Naive thymus-derived CD4-positive, alpha-beta T cell (primary cell): ENCODE measurements around the gene C1orf174. TPM values are rescaled to one million over a fixed set of nuclear protein-coding genes. Genes with fewer than 3 reads are reported as not detected.

Experiments used
- ATAC-seq: fragments of 150-1000 bp; cut with Tn5 transposase; 2 replicates; pipeline ENCODE4 v1.10.0; 2021; ENCODE audit warnings: mild to moderate bottlenecking, moderate library complexity
- CTCF ChIA-PET: fragments of 350-600 bp; sonication (Branson Sonifier 250); formaldehyde crosslinking; loops from one replicate; lab custom pipeline; 2021; ENCODE audit warnings: antibody characterized with exemption; lab: Charles Lee
- POLR2A ChIA-PET: fragments of 350-600 bp; sonication (Branson Sonifier 250); formaldehyde crosslinking; loops from one replicate; lab custom pipeline; 2021; ENCODE audit warnings: antibody characterized with exemption, inconsistent platforms; lab: Charles Lee
- DNase-seq, 9 donors: peaks; one replicate each; pipeline versions ENCODE4 v3.0.0 to v3.0.0-alpha.2; 2020 to 2022; ENCODE audit warnings: mixed read lengths in 1 of 9
- H3K27ac ChIP-seq: one replicate; pipeline ENCODE4 v1.7.0; 2013; ENCODE audit warnings: mild to moderate bottlenecking, low read depth, low read length, moderate library complexity
- H3K27me3 ChIP-seq, 2 donors: one replicate each; pipeline ENCODE4 v1.7.0; 2013; ENCODE audit warnings: low read length in 2 of 2, mild to moderate bottlenecking in 2 of 2, moderate library complexity in 2 of 2; ENCODE audit not compliant: control insufficient read depth in 2 of 2, insufficient read depth in 2 of 2
- H3K36me3 ChIP-seq, 3 experiments: 1 replicate in 2 of 3; 2 replicates in 1 of 3; pipeline ENCODE4 v1.7.0; 2013; ENCODE audit warnings: low read length in 3 of 3, mild to moderate bottlenecking in 3 of 3, moderate library complexity in 1 of 3; ENCODE audit not compliant: insufficient read depth in 3 of 3, control insufficient read depth in 2 of 3
- H3K4me1 ChIP-seq, 2 donors: one replicate each; pipeline ENCODE4 v1.7.0; 2013; ENCODE audit warnings: low read length in 2 of 2, mild to moderate bottlenecking in 2 of 2, moderate library complexity in 1 of 2; ENCODE audit not compliant: control insufficient read depth in 2 of 2, insufficient read depth in 2 of 2
- H3K4me3 ChIP-seq: 2 replicates; pipeline ENCODE4 v1.7.0; 2013; ENCODE audit warnings: mild to moderate bottlenecking, low read length
- H3K9me3 ChIP-seq, 3 experiments: 1 replicate in 2 of 3; 2 replicates in 1 of 3; pipeline ENCODE4 v1.7.0; 2013; ENCODE audit warnings: low read length in 3 of 3; ENCODE audit not compliant: control insufficient read depth in 2 of 3
- H3K27ac Mint-ChIP-seq, 9 donors: one replicate each; pipeline ENCODE4 v1.8.0; 2020 to 2022; ENCODE audit warnings: mixed read lengths in 9 of 9, mild to moderate bottlenecking in 8 of 9, moderate library complexity in 5 of 9, inconsistent platforms in 2 of 9
- H3K27me3 Mint-ChIP-seq, 5 donors: one replicate each; pipeline ENCODE4 v1.8.0; 2021 to 2022; ENCODE audit warnings: mixed read lengths in 5 of 5, mild to moderate bottlenecking in 1 of 5
- H3K36me3 Mint-ChIP-seq, 5 donors: one replicate each; pipeline ENCODE4 v1.8.0; 2020 to 2022; ENCODE audit warnings: mixed read lengths in 5 of 5, mild to moderate bottlenecking in 3 of 5, inconsistent platforms in 1 of 5
- H3K4me1 Mint-ChIP-seq, 7 donors: one replicate each; pipeline ENCODE4 v1.8.0; 2020 to 2022; ENCODE audit warnings: mixed read lengths in 7 of 7, mild to moderate bottlenecking in 3 of 7, inconsistent platforms in 1 of 7
- H3K4me3 Mint-ChIP-seq, 10 donors: one replicate each; pipeline ENCODE4 v1.8.0; 2020 to 2022; ENCODE audit warnings: mild to moderate bottlenecking in 10 of 10, mixed read lengths in 10 of 10, moderate library complexity in 6 of 10, inconsistent platforms in 2 of 10
- H3K9me3 Mint-ChIP-seq, 11 donors: one replicate each; pipeline ENCODE4 v1.8.0; 2020 to 2022; ENCODE audit warnings: mixed read lengths in 11 of 11, mild to moderate bottlenecking in 4 of 11, inconsistent platforms in 1 of 11, moderate library complexity in 1 of 11
- intact Hi-C, 2 donors: fragments of 100-400 bp; cut with micrococcal nuclease; formaldehyde crosslinking; loops; one replicate each; pipeline ENCODE4 v1.15.1; 2023
- polyA plus RNA-seq, 2 donors: library from polyadenylated mRNA; unstranded; fragments of 300-500 nt; fragmentation: Illumina TruSeq; gene quantifications; one replicate each; pipeline ENCODE4 v1.2.3, GENCODE V29; 2021
- total RNA-seq, 6 experiments: library from RNA in 5 of 6; stranded (reverse) in 5 of 6; gene quantifications; 1 replicate in 5 of 6; 2 replicates in 1 of 6; pipeline ENCODE4 v1.2.3 and lab custom pipeline; 2021 to 2026

Gene C1orf174
- total and polyA plus RNA-seq, 7 experiments from 2014 or later = 17.0 to 34.7 (median 27.1) TPM

DNA sequence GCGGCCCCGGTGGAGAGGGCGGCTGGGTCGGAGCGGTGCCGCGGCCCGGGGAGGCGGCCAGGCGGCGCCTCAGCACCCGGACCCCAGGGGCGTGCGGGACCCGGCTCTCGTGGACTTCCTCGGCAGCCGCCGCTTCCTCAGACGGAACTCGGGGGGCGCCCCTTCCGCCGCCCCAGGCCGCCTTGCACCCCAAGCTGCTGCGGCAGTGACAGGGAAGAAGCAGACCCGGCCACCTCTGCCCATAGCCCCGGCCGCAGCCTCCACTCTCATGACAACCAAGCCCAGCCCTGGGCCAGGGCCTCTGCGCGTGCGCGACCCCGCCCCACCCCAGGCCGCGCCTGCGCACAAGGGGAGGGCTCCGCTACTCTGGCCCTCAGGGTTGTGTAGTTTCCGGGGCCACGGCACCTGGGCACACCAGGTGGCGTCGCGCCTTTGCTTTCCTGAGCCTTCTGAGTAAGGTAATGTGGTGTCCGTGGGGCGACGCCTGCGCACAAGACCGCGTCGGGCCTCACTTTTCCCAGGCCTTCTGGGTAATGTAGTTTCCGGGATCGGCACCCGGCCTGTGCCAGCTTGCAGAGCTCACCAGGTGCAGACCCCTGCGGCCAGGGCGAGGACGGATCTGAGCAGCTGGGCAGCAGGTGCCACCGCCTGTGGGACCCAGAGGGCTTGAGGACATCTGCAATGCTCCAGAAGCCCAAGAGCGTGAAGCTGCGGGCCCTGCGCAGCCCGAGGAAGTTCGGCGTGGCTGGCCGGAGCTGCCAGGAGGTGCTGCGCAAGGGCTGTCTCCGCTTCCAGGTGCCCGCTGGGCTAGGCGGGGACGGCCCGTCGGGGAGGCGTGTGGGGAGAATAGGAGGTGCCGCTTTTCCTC is 42.9 kb downstream of the C1orf174 start, which contains the start of the genes CEP104 and DFFB:
Gene CEP104 (minus strand): TSS at position 289 of the 868 bp plus-strand sequence. CDS start 4,804 bp downstream, outside the sequence.
Gene DFFB (plus strand): TSS at position 554 of the 868 bp plus-strand sequence. CDS start 128 bp downstream, at position 682.
- POLR2A ChIA-PET = interaction anchor here (0.6 to 3.2 kb wide), 6 partner anchors 15 to 62 kb away, joined by 3 to 30 read pairs (median 4); partner anchors contain the start of gene C1orf174
- H3K4me3 Mint-ChIP-seq = peak within 1 kb of the TSS; percentile 93 to 99 (median 98)
- peak within 1 kb of the TSS; percentile 98 for H3K4me3 ChIP-seq

DNA sequence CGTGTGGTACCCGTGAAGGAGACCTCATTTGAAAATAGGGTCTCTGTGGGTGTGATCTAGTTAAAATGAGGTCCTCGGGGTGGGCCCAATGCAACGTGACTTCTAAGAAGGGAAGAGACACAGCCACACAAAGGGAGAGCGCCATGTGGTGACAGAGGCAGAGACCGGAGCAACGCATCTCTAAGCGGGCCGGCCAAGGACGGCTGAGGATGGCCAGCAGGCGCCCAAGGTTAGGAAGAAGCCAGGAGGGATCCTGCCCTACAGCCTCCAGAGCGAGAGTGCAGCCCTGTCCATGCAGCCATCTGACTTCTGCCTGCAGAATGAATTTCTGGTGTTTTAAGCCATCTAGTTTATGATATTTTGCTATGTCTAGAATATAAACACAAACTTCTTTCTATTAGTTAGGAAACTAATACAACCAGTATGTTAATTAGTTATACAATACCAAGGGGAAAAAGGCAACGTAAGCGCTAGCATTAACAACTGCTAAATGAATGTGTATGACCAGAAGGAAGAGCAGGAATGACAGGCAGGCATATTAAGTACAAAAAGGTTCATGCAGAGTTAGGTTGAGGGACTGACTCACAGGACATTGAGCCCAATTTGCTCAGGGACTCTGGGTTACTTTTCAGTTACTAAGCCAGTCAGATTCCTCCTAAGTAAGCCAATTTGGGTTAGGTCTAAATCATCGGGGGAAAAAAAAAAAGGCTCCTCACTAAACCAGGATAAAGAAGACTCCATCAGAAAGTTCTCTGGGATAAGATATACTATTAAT is 47.2 kb downstream of the C1orf174 start:
- Mint-ChIP-seq H3K9me3 (no peaks in the 10 kb centered on the region), H3K4me3 (peak overlapping the region in 1 of 10 donors; percentile 65), H3K27ac (no peak overlapping the region), H3K27me3 (no peaks in the 10 kb centered on the region), H3K4me1 (peaks cover 15 to 33% (median 28%) of the 10 kb centered on the region in 7 donors), H3K36me3 (peaks cover 0 to 22% (median 6%) of the 10 kb centered on the region in 5 donors)
- Histone ChIP-seq H3K27ac (no peak overlapping the region), H3K27me3 (no peaks in the 10 kb centered on the region), H3K4me3 (no peak overlapping the region), H3K36me3 (peaks cover 0 to 26% (median 3%) of the 10 kb centered on the region in 3 experiments), H3K9me3 (no peaks in the 10 kb centered on the region), H3K4me1 (peaks cover 12% of the 10 kb centered on the region in 2 donors)
- ChIA-PET CTCF (no interaction called here), POLR2A (no interaction called here)
- intact Hi-C loops = no loop called here
- no peak for ATAC-seq
- DNase-seq = no peak

More for the DNA sequence above, 42.9 kb downstream of the C1orf174 start, which contains the start of the genes CEP104 and DFFB:
- Mint-ChIP-seq H3K9me3 (no peaks in the 10 kb centered on the region), H3K27me3 (no peaks in the 10 kb centered on the region), H3K4me1 (peaks cover 15 to 58% (median 42%) of the 10 kb centered on the region in 7 donors), H3K27ac (peak within 1 kb of the TSS; percentile 88 to 97 (median 94)), H3K36me3 (peaks cover 0 to under 1% (median 0%) of the 10 kb centered on the region in 5 donors)
- ATAC-seq (peak; percentile 98), DNase-seq (peak; percentile 98 to 99 (median 98))
- CTCF ChIA-PET = interaction anchor here (1.0 to 2.0 kb wide), 2 partner anchors 42 to 46 kb away, joined by 4 to 6 read pairs; no protein-coding TSS in a partner anchor
- H3K27me3 ChIP-seq = no peaks in the 10 kb centered on the region
- peaks cover 17 to 25% of the 10 kb centered on the region in 2 donors for H3K4me1 ChIP-seq
- no peaks in the 10 kb centered on the region for H3K9me3 ChIP-seq
- H3K27ac ChIP-seq = peak within 1 kb of the TSS; percentile 79
- intact Hi-C loops = loop anchor here (1.0 to 5.0 kb wide), 4 partner anchors 43 to 325 kb away; partner anchors contain the start of genes C1orf174 (in 2 of the 2), LRRC47 (in 2 of the 2) and WRAP73 (in 2 of the 2)
- peaks cover 0 to 5% (median 0%) of the 10 kb centered on the region in 3 experiments for H3K36me3 ChIP-seq

DNA sequence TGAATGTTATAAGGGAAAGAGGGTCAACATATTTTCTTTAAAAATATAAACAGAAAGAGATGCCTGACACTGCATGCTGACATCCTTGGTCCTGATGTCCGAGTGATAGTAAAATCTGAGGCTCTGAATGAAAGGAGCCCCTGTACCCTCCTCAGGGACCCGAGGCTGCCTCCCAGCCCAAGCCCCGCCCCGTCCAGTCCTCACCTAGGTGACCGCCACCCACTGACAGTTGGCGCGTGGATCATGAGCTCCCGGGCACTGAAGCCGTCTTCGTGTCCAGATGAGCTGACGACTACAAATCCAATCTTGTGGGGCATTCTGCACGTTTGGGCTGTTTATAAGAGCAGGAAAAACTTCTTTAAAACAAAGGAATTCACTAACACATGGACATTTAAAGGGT is 48.0 kb downstream of the C1orf174 start:
- no peak for DNase-seq
- Mint-ChIP-seq H3K27me3 (no peaks in the 10 kb centered on the region), H3K27ac (no peak overlapping the region), H3K4me1 (peaks cover 15 to 29% (median 23%) of the 10 kb centered on the region in 7 donors), H3K36me3 (peaks cover 0 to 30% (median 8%) of the 10 kb centered on the region in 5 donors), H3K4me3 (no peak overlapping the region), H3K9me3 (no peaks in the 10 kb centered on the region)
- Histone ChIP-seq H3K4me1 (peaks cover 10% of the 10 kb centered on the region in 2 donors), H3K9me3 (no peaks in the 10 kb centered on the region), H3K4me3 (no peak overlapping the region), H3K36me3 (peaks cover 0 to 35% (median 8%) of the 10 kb centered on the region in 3 experiments), H3K27ac (no peak overlapping the region), H3K27me3 (no peaks in the 10 kb centered on the region)
- ChIA-PET CTCF (no interaction called here), POLR2A (no interaction called here)
- no peak for ATAC-seq
- intact Hi-C loops = no loop called here

DNA sequence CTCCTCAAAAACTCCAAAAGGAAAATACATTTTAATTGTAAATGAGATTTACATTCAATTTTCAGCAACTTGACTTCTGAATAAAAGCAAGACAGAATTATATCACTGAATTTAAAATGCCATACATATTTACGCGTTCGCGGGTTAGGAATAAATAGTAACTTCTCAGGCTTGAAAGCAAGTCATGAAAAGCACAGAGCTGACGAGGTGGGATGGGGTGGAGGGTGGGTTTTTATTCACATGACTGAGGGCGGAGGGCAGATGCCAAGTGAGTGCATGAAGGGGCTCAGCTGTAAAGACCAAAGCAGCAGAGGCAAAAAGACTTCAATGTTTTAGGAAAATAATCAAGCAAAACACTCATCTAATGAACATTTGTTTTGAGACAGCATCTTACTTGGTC is 48.8 kb downstream of the C1orf174 start:
- H3K4me3 ChIP-seq = no peak overlapping the region
- no peak overlapping the region for H3K27ac ChIP-seq
- H3K36me3 Mint-ChIP-seq = peaks cover 0 to 36% (median 13%) of the 10 kb centered on the region in 5 donors
- H3K4me1 ChIP-seq = peaks cover 10% of the 10 kb centered on the region in 2 donors
- peaks cover 15 to 25% (median 23%) of the 10 kb centered on the region in 7 donors for H3K4me1 Mint-ChIP-seq
- H3K4me3 Mint-ChIP-seq = no peak overlapping the region
- H3K36me3 ChIP-seq = peaks cover 0 to 40% (median 8%) of the 10 kb centered on the region in 3 experiments
- H3K27me3 Mint-ChIP-seq = no peaks in the 10 kb centered on the region
- ATAC-seq = no peak
- intact Hi-C loops = no loop called here
- H3K9me3 ChIP-seq = no peaks in the 10 kb centered on the region
- ChIA-PET CTCF (no interaction called here), POLR2A (no interaction called here)
- H3K27me3 ChIP-seq = no peaks in the 10 kb centered on the region
- H3K27ac Mint-ChIP-seq = no peak overlapping the region
- DNase-seq = no peak
- no peaks in the 10 kb centered on the region for H3K9me3 Mint-ChIP-seq

DNA sequence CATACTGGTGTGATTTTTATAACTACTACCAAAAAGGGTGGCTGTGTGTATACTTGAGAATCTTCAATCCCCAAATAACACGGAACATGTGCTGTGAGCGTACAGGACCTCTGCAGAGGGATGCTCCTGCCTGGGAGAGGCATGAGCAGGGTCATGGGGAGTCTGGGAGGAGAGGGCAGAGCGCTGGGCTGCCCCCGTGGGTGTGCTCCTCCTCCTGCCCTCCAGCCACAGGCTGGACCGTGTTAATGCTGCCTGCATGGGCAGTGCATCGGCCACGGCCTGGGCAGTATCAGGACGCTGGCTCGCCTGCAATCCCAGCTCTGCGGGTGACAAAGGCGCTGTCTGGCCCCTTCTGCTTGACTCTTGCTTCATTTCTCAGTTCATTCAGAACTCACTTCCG is 49.2 kb downstream of the C1orf174 start:
- peaks cover 13 to 23% (median 20%) of the 10 kb centered on the region in 7 donors for H3K4me1 Mint-ChIP-seq
- H3K4me3 ChIP-seq = no peak overlapping the region
- DNase-seq (no peak), ATAC-seq (no peak)
- H3K4me1 ChIP-seq = peaks cover 5 to 6% of the 10 kb centered on the region in 2 donors
- H3K36me3 Mint-ChIP-seq = peaks cover 0 to 36% (median 13%) of the 10 kb centered on the region in 5 donors
- H3K9me3 Mint-ChIP-seq = no peaks in the 10 kb centered on the region
- H3K27me3 Mint-ChIP-seq = no peaks in the 10 kb centered on the region
- H3K9me3 ChIP-seq = no peaks in the 10 kb centered on the region
- no peak overlapping the region for H3K27ac ChIP-seq
- H3K4me3 Mint-ChIP-seq = no peak overlapping the region
- ChIA-PET POLR2A (no interaction called here), CTCF (no interaction called here)
- H3K27ac Mint-ChIP-seq = no peak overlapping the region
- intact Hi-C loops = no loop called here
- no peaks in the 10 kb centered on the region for H3K27me3 ChIP-seq
- peaks cover 0 to 40% (median 8%) of the 10 kb centered on the region in 3 experiments for H3K36me3 ChIP-seq

DNA sequence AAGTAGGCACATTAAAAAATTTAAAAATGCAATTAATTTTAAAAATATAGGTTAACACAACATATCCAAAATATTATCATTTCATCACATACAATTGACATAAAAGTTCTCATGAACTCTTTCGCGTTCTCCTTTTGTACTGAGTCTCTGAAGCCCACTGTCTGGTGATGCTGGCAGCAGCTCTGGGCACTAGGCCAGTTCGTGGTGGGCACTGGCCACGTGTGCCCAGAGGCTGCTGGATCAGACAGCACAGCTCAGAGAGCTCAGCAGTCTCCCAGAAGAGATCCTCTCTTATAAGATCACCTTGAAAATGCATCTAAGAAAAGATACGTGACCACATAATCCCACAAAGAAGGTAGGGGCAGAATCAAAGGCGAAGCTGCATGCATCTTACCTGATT is 53.0 kb downstream of the C1orf174 start:
- H3K9me3 Mint-ChIP-seq = no peaks in the 10 kb centered on the region
- Histone ChIP-seq H3K9me3 (no peaks in the 10 kb centered on the region), H3K27ac (no peak overlapping the region), H3K27me3 (no peaks in the 10 kb centered on the region), H3K4me3 (no peak overlapping the region), H3K36me3 (peaks cover 0 to 61% (median 8%) of the 10 kb centered on the region in 3 experiments), H3K4me1 (no peaks in the 10 kb centered on the region)
- ATAC-seq (no peak), DNase-seq (no peak)
- no peak overlapping the region for H3K27ac Mint-ChIP-seq
- POLR2A ChIA-PET = interaction anchor here (1.5 kb wide), 1 partner anchor 52 kb away, joined by 4 read pairs; no protein-coding TSS in a partner anchor
- peaks cover 0 to 50% (median 13%) of the 10 kb centered on the region in 5 donors for H3K36me3 Mint-ChIP-seq
- no peaks in the 10 kb centered on the region for H3K4me1 Mint-ChIP-seq
- H3K4me3 Mint-ChIP-seq = no peak overlapping the region
- intact Hi-C loops = no loop called here
- CTCF ChIA-PET = interaction anchor here (0.6 kb wide), 1 partner anchor 43 kb away, joined by 5 read pairs; no protein-coding TSS in a partner anchor
- no peaks in the 10 kb centered on the region for H3K27me3 Mint-ChIP-seq
